ENCODE results near the gene DRD4. TPM values are rescaled to one million over a fixed set of nuclear protein-coding genes. Genes with fewer than 3 reads are reported as not detected.

DRD4 gene
- total RNA-seq, 4 donors from 2014 or later = not detected

DNA sequence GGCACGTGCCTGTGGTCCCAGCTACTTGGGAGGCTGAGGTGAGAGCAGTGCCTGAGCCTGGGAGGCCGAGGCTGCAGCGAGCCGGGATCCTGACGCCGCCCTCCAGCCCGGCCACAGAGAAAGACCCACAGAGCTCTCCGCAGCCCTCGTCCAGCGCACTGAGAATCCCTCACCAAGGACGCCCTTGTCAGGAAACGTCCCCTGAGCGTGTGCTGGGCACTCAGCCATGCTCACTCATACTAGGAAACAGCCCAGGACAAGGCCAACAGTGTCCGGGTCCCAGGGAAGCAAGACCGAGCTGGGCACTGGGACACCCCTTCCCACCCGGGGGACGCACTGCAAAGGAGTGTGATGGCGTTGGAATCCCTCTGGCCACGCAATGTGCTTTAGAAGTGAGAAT, 43.4 kb downstream of the DRD4 start:
- Histone ChIP-seq H3K27ac (no peak overlapping the region), H3K4me1 (no peaks in the 10 kb centered on the region), H3K9me3 (no peaks in the 10 kb centered on the region), H3K36me3 (peaks cover 0 to 56% of the 10 kb centered on the region in 2 donors), H3K27me3 (no peaks in the 10 kb centered on the region), H3K4me3 (no peak overlapping the region)
- in situ Hi-C loops (cut with MboI; ENCODE audit: low sequenced_read_pairs in 4 of 4) = no loop called here
- ATAC-seq (no peak), DNase-seq (no peak)
- intact Hi-C loops (cut with DNase I; ENCODE audit: low total_unique reads) = no loop called here
- TF ChIP-seq POLR2A (IDR thresholded peaks at IDR 0.05) = no peak
- TF ChIP-seq, protein P1, sequence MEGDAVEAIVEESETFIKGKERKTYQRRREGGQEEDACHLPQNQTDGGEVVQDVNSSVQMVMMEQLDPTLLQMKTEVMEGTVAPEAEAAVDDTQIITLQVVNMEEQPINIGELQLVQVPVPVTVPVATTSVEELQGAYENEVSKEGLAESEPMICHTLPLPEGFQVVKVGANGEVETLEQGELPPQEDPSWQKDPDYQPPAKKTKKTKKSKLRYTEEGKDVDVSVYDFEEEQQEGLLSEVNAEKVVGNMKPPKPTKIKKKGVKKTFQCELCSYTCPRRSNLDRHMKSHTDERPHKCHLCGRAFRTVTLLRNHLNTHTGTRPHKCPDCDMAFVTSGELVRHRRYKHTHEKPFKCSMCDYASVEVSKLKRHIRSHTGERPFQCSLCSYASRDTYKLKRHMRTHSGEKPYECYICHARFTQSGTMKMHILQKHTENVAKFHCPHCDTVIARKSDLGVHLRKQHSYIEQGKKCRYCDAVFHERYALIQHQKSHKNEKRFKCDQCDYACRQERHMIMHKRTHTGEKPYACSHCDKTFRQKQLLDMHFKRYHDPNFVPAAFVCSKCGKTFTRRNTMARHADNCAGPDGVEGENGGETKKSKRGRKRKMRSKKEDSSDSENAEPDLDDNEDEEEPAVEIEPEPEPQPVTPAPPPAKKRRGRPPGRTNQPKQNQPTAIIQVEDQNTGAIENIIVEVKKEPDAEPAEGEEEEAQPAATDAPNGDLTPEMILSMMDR (IDR thresholded peaks at IDR 0.05 in 4 of 5, conservative IDR thresholded peaks at IDR 0.05 in 1 of 5) = no peak

DNA sequence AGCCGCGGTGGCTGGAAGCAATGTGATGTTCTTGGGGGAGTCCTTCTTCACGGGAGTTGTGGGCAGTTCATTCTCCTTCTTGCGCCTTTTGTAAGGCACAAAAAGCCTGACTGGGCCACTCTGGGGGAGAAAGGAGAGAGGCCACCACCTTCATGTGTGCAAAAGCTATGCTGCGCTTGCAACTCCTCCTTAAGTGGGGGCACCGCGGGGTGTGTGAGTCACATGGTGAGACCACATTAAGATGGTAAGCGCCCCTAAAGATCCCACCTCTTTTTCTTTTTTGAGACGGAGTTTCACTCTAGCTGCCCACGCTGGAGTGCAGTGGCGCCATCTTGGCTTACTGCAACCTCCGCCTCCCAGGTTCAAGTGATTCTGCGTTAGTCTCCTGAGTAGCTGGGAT, 43.9 kb downstream of the DRD4 start:
- DNase-seq (no peak), ATAC-seq (no peak)
- in situ Hi-C loops (cut with MboI; ENCODE audit: low sequenced_read_pairs in 4 of 4) (no loop called here), intact Hi-C loops (cut with DNase I; ENCODE audit: low total_unique reads) (no loop called here)
- H3K27ac ChIP-seq = no peak overlapping the region
- peaks cover 0 to 60% of the 10 kb centered on the region in 2 donors for H3K36me3 ChIP-seq
- H3K27me3 ChIP-seq = no peaks in the 10 kb centered on the region
- no peak overlapping the region for H3K4me3 ChIP-seq
- no peaks in the 10 kb centered on the region for H3K9me3 ChIP-seq
- no peak for TF ChIP-seq POLR2A (IDR thresholded peaks at IDR 0.05)
- TF ChIP-seq, protein P1 (IDR thresholded peaks at IDR 0.05 in 4 of 5, conservative IDR thresholded peaks at IDR 0.05 in 1 of 5) = no peak
- H3K4me1 ChIP-seq = no peaks in the 10 kb centered on the region

DNA sequence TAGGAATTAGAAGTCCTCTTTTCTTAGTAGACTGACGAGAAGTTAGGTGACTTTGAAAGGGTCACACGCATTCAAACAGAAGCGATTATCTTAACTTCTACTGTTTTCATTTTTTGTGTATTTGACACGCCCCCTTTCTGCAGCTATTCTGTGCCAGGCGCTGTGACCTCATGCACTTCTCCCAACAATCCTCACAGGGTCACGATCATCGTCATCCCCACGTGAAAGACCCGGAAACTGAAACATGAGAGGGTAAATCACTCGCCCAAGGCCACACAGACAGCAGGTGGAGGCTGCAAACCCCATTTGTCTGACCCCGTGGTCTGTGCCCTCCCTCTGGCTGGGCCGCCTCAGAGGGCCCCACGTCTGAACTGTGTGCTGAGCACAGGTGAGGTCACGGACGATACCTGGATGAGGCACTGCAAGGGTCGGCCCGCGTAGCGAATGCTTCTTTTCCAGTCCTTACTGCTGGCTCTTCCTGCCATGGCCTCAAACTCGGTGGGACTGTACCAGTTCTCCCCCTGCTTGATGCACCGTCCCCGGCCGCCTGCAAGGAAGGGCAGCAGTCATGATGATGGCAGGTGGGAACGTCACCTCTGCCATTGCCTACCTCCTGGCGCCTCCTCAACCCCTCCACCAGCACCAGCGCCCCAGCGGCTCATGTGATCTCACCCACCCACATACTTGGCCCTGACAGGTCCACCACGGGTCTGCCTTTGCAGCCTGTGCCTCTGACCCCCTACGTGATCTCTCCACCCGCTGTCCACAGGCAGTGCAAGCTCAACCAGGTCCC, 49.6 kb downstream of the DRD4 start:
- DNase-seq (no peak), ATAC-seq (no peak)
- H3K27me3 ChIP-seq = no peaks in the 10 kb centered on the region
- no peak overlapping the region for H3K27ac ChIP-seq
- in situ Hi-C loops (cut with MboI; ENCODE audit: low sequenced_read_pairs in 4 of 4) = no loop called here
- H3K36me3 ChIP-seq = peaks cover 0 to 55% of the 10 kb centered on the region in 2 donors
- no peaks in the 10 kb centered on the region for H3K4me1 ChIP-seq
- TF ChIP-seq, protein P1 (IDR thresholded peaks at IDR 0.05 in 4 of 5, conservative IDR thresholded peaks at IDR 0.05 in 1 of 5) = no peak
- TF ChIP-seq POLR2A (IDR thresholded peaks at IDR 0.05) = no peak
- H3K9me3 ChIP-seq = no peaks in the 10 kb centered on the region
- intact Hi-C loops (cut with DNase I; ENCODE audit: low total_unique reads) = no loop called here
- H3K4me3 ChIP-seq = no peak overlapping the region

DNA sequence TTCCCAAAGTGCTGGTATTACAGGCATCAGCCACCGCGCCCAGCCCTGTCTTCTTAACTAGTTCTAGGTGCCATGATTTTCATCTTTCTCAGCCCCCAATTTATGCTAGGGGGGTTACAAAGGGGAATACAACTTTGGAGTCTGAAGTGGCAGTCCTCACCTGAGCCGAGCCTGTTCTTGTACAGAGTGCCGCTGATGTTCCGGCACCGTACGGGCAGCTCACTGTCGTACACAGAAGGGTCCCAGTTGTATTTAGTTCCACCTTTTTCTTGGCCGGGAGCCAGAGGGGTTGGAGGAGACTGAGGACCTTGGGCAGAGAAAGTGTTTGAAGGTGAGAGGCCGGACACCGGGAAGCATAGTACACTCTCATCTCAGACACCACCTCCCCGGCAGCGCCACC, 50.7 kb downstream of the DRD4 start:
- Histone ChIP-seq H3K4me1 (no peaks in the 10 kb centered on the region), H3K27me3 (no peaks in the 10 kb centered on the region), H3K36me3 (peaks cover 0 to 45% of the 10 kb centered on the region in 2 donors), H3K9me3 (no peaks in the 10 kb centered on the region), H3K4me3 (no peak overlapping the region), H3K27ac (no peak overlapping the region)
- ATAC-seq (no peak), DNase-seq (no peak)
- intact Hi-C loops (cut with DNase I; ENCODE audit: low total_unique reads) (no loop called here), in situ Hi-C loops (cut with MboI; ENCODE audit: low sequenced_read_pairs in 4 of 4) (no loop called here)
- TF ChIP-seq, protein P1 (IDR thresholded peaks at IDR 0.05 in 4 of 5, conservative IDR thresholded peaks at IDR 0.05 in 1 of 5) = no peak
